Osteoblast (primary cell): ENCODE data around the gene PHOSPHO1. TPM values are rescaled to one million over a fixed set of nuclear protein-coding genes. Genes with fewer than 3 reads are reported as not detected.

ENCODE experiments used
- DNase-seq: peaks from one replicate; pipeline ENCODE4 v3.0.0; 2011; ENCODE audit warnings: low spot score, mixed read lengths; ENCODE audit not compliant: insufficient read length; ENCODE audit errors: missing footprints
- H2AFZ ChIP-seq: 2 replicates; pipeline ENCODE4 v1.6.0; 2011; ENCODE audit warnings: mild to moderate bottlenecking, low read length
- H3K27ac ChIP-seq: 2 replicates; pipeline ENCODE4 v1.5.1; 2011; ENCODE audit warnings: mild to moderate bottlenecking, low read depth, low read length, moderate library complexity
- H3K27me3 ChIP-seq: 2 replicates; pipeline ENCODE4 v1.6.0; 2012; ENCODE audit warnings: mild to moderate bottlenecking, control low read depth, inconsistent platforms, low read length, moderate library complexity; ENCODE audit not compliant: insufficient read depth
- H3K36me3 ChIP-seq: 2 replicates; pipeline ENCODE4 v1.5.1; 2011; ENCODE audit warnings: mild to moderate bottlenecking, low read length, control low read depth, moderate library complexity; ENCODE audit not compliant: insufficient read depth
- H3K4me1 ChIP-seq: 2 replicates; pipeline ENCODE4 v1.5.1; 2011; ENCODE audit warnings: mild to moderate bottlenecking, low read length, control low read depth, moderate library complexity; ENCODE audit not compliant: insufficient read depth
- H3K4me2 ChIP-seq: 2 replicates; pipeline ENCODE4 v1.6.0; 2011; ENCODE audit warnings: mild to moderate bottlenecking, low read length; ENCODE audit not compliant: insufficient read depth
- H3K4me3 ChIP-seq: fragments of 200-600 bp; sonication (generic); 3 replicates; pipeline ENCODE4 v1.5.1; 2012; ENCODE audit warnings: mild to moderate bottlenecking, low read length, inconsistent platforms; ENCODE audit not compliant: insufficient read depth
- H3K79me2 ChIP-seq: 2 replicates; pipeline ENCODE4 v1.6.0; 2012; ENCODE audit warnings: mild to moderate bottlenecking, low read length, control low read depth, inconsistent platforms; ENCODE audit not compliant: insufficient read depth
- H3K9me3 ChIP-seq: 2 replicates; pipeline ENCODE4 v1.5.1; 2011; ENCODE audit warnings: low read depth, low read length, control low read depth
- H4K20me1 ChIP-seq: 2 replicates; pipeline ENCODE4 v1.6.0; 2012; ENCODE audit warnings: mild to moderate bottlenecking, low read length, control low read depth; ENCODE audit not compliant: insufficient read depth
- total RNA-seq: library from RNA; depleted of rRNA; stranded (reverse); fragments of >200 nt; gene quantifications from 2 replicates; pipeline ENCODE4 v1.2.3, GENCODE V29; 2012
- TF ChIP-seq, protein P1 (sequence below): IDR thresholded peaks from 2 replicates; pipeline ENCODE4 v1.5.1; 2011; ENCODE audit warnings: mild to moderate bottlenecking, low read depth, low read length, moderate library complexity; ENCODE audit errors: extremely low read depth

PHOSPHO1 gene
- total RNA-seq, 1 donor: 0.36 TPM

DNA sequence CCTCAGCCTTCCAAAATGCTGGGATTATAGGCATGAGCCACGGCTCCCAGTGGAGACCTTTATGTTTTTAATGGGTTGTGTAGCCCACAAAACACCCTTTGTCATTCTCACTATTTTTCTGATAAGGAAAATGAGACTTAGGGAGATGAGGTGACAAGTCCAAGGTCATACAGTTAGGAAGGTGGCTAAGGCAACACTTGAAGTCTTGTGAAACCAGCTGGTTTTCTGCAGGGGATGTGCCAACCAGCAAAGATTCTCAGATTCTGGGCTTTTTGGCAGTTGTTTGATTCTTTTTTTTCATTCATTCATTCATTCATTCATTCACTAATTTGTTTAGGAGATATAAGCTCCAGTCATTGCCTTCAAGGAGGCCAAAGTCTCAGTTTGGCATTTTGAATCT is 10.0 kb upstream of the PHOSPHO1 start:
- Histone ChIP-seq H3K4me2 (no peak overlapping the region), H4K20me1 (no peaks in the 10 kb centered on the region), H3K4me1 (no peaks in the 10 kb centered on the region), H3K9me3 (no peaks in the 10 kb centered on the region), H3K79me2 (no peaks in the 10 kb centered on the region), H3K36me3 (no peaks in the 10 kb centered on the region), H3K4me3 (no peak overlapping the region), H3K27ac (no peak overlapping the region), H3K27me3 (peaks cover 2% of the 10 kb centered on the region), H2AFZ (no peak overlapping the region)
- DNase-seq: no peak
- TF ChIP-seq, protein P1, sequence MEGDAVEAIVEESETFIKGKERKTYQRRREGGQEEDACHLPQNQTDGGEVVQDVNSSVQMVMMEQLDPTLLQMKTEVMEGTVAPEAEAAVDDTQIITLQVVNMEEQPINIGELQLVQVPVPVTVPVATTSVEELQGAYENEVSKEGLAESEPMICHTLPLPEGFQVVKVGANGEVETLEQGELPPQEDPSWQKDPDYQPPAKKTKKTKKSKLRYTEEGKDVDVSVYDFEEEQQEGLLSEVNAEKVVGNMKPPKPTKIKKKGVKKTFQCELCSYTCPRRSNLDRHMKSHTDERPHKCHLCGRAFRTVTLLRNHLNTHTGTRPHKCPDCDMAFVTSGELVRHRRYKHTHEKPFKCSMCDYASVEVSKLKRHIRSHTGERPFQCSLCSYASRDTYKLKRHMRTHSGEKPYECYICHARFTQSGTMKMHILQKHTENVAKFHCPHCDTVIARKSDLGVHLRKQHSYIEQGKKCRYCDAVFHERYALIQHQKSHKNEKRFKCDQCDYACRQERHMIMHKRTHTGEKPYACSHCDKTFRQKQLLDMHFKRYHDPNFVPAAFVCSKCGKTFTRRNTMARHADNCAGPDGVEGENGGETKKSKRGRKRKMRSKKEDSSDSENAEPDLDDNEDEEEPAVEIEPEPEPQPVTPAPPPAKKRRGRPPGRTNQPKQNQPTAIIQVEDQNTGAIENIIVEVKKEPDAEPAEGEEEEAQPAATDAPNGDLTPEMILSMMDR: no peak

- DNase-seq: no peak
- Histone ChIP-seq H3K79me2 (no peaks in the 10 kb centered on the region), H3K4me2 (no peak overlapping the region), H3K9me3 (no peaks in the 10 kb centered on the region), H3K36me3 (no peaks in the 10 kb centered on the region), H3K4me3 (no peak overlapping the region), H3K4me1 (no peaks in the 10 kb centered on the region), H4K20me1 (no peaks in the 10 kb centered on the region), H2AFZ (no peak overlapping the region), H3K27ac (no peak overlapping the region), H3K27me3 (peaks cover 2% of the 10 kb centered on the region)
- TF ChIP-seq, protein P1: no peak
These were observed 9.4 kb upstream of the PHOSPHO1 start for GRCh38 chr17:49239963-49240362.

- peaks cover 4% of the 10 kb centered on the region for H3K4me1 ChIP-seq
- H3K79me2 ChIP-seq: no peaks in the 10 kb centered on the region
- H3K27me3 ChIP-seq: peaks cover 2% of the 10 kb centered on the region
- H2AFZ ChIP-seq: no peak overlapping the region
- no peak overlapping the region for H3K4me3 ChIP-seq
- DNase-seq: peak; percentile 1
- no peaks in the 10 kb centered on the region for H3K36me3 ChIP-seq
- no peaks in the 10 kb centered on the region for H3K9me3 ChIP-seq
- TF ChIP-seq, protein P1: no peak
- H3K4me2 ChIP-seq: no peak overlapping the region
- H4K20me1 ChIP-seq: no peaks in the 10 kb centered on the region
- no peak overlapping the region for H3K27ac ChIP-seq
These were observed 5.3 kb upstream of the PHOSPHO1 start for GRCh38 chr17:49235896-49236295.

- no peaks in the 10 kb centered on the region for H3K79me2 ChIP-seq
- H3K4me3 ChIP-seq: no peak overlapping the region
- no peaks in the 10 kb centered on the region for H3K36me3 ChIP-seq
- no peak overlapping the region for H3K4me2 ChIP-seq
- H2AFZ ChIP-seq: no peak overlapping the region
- no peaks in the 10 kb centered on the region for H4K20me1 ChIP-seq
- peaks cover 7% of the 10 kb centered on the region for H3K4me1 ChIP-seq
- DNase-seq: peak; percentile 38
- H3K9me3 ChIP-seq: no peaks in the 10 kb centered on the region
- no peak overlapping the region for H3K27ac ChIP-seq
- TF ChIP-seq, protein P1: no peak
- peaks cover 5% of the 10 kb centered on the region for H3K27me3 ChIP-seq
These were observed 4.0 kb upstream of the PHOSPHO1 start for GRCh38 chr17:49234509-49235080.
